Non-pigmented ciliary epithelial cell (primary cell): ENCODE data around the gene CELF6.
A peak's percentile ranks its signal among the peaks of the same experiment; 100 is the strongest.
"Not testable (repeated sequence)": the region's sequence is repeated elsewhere in the genome, so short reads cannot be mapped to it uniquely, and the experiment has no call there.

Source experiments
- DNase-seq: peaks from one replicate; pipeline ENCODE4 v3.0.0-alpha.2; 2010; ENCODE audit warnings: low read depth

Gene CELF6

GRCh38 chr15:72315706-72316370, 4.1 kb downstream of the CELF6 start:
- DNase-seq = no peak

GRCh38 chr15:72313881-72314280, 6.1 kb downstream of the CELF6 start:
- no peak for DNase-seq

- DNase-seq = no peak
Observed at GRCh38 chr15:72313448-72313840, 6.5 kb downstream of the CELF6 start.

- DNase-seq = no peak
Observed at GRCh38 chr15:72312605-72313447, 7.1 kb downstream of the CELF6 start.

GRCh38 chr15:72307026-72307425, 12.9 kb downstream of the CELF6 start:
- no peak for DNase-seq

GRCh38 chr15:72306211-72306785, 13.7 kb downstream of the CELF6 start:
- DNase-seq = no peak

GRCh38 chr15:72304596-72304995, 15.4 kb downstream of the CELF6 start:
- DNase-seq = no peak

- no peak for DNase-seq
Observed at GRCh38 chr15:72302955-72303354, 17.0 kb downstream of the CELF6 start.

- no peak for DNase-seq
Observed at GRCh38 chr15:72289597-72290325, 30.2 kb downstream of the CELF6 start.

GRCh38 chr15:72288796-72289596, 31.0 kb downstream of the CELF6 start:
- DNase-seq = no peak

GRCh38 chr15:72285927-72286516, 33.9 kb downstream of the CELF6 start:
- DNase-seq = no peak

GRCh38 chr15:72285402-72285801, 34.6 kb downstream of the CELF6 start:
- DNase-seq = no peak

GRCh38 chr15:72284781-72285180, 35.2 kb downstream of the CELF6 start:
- no peak for DNase-seq

- DNase-seq = no peak
Observed at GRCh38 chr15:72281713-72282112, 38.2 kb downstream of the CELF6 start.

GRCh38 chr15:72280751-72281150, 39.2 kb downstream of the CELF6 start:
- no peak for DNase-seq

GRCh38 chr15:72278737-72279136, 41.2 kb downstream of the CELF6 start:
- DNase-seq = no peak

GRCh38 chr15:72276326-72276700, 43.6 kb downstream of the CELF6 start:
- DNase-seq = no peak

GRCh38 chr15:72275635-72276325, 44.2 kb downstream of the CELF6 start:
- not testable (repeated sequence) for DNase-seq

GRCh38 chr15:72272997-72273352, 47.0 kb downstream of the CELF6 start:
- no peak for DNase-seq

- peak; percentile 90 for DNase-seq
Observed at GRCh38 chr15:72272213-72272996, 47.6 kb downstream of the CELF6 start, which contains the start of gene PARP6. PARP6 (minus strand) TSS chr15:72272554; CDS start chr15:72267477, 5,077 bp downstream.
